Fibroblast of skin of left biceps (primary cell): ENCODE data around the gene UFC1.

ENCODE experiments used
- DNase-seq, 2 experiments: peaks; one replicate each; pipeline ENCODE4 v3.0.0-alpha.2; 2013; ENCODE audit warnings: low read depth in 2 of 2

UFC1 gene

DNA sequence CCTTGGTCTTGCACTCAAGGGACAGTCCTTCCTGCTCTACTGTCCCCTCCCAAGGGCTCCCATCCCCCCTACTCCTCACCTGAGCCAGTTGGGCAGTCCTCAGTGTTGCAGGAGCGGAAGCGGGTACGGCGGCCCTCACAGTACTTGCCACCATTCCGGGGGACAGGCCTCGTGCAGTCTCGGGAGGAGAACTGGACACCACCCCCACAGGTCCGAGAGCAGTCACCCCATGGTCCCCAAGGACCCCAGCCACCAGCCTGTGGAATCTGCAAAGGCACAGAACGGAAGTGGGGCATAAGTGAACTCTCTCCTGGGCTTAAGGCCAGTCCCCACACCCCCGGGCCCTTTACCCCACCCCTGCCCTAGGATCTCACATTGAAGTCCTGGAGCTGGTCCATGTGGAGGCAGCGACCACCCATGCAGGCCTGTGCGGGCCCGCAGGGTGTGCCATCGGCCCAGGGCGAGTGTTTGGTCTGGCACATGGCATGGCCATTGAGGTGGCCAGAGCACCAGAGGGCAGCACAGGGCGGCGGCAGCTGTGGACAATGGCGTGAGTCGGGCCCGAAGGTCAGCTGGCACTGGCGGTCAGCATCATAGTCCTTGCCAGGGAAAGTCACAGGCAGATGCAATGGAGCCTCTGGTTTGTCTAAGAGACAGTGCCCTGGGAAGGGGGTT is 39.9 kb downstream of the UFC1 start:
- no peak for DNase-seq

DNA sequence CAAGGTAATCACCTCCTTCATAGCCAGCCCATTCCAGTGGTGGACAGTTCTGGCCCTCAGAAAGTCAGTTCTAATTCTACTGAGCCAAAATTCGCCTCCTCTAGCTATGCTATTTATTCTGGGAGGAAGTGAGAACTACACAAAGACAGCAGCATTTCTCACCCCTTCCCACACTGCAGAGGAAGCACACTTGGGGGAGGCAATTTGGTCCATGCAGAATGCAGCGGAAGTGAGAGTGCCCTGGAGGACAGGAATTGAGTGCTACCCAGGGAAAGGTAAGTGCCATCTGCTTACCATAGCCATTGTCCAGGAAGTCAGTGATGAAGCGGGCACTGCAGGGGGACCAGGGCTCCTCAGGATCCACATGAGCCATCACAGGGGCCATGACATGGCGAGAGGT is 41.4 kb downstream of the UFC1 start:
- no peak for DNase-seq

DNA sequence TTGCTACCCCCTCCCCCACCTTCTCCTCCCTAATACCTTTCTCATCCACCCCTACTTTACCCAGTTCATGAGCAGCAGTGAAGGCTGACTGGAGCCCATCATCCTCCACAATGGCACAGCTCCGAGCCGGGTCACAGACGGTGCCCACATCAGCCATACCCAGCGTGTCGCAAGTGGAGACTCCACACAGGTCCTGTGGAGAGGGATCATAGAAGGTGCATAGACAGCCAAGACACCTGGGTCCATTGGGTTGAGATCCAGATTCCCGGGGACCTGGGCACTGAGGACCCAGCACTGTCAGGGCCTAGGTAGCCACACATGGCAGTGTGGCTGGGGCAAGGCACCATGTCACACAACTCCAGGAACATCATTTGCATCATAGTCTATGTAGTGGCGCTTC is 42.3 kb downstream of the UFC1 start:
- DNase-seq = no peak

DNA sequence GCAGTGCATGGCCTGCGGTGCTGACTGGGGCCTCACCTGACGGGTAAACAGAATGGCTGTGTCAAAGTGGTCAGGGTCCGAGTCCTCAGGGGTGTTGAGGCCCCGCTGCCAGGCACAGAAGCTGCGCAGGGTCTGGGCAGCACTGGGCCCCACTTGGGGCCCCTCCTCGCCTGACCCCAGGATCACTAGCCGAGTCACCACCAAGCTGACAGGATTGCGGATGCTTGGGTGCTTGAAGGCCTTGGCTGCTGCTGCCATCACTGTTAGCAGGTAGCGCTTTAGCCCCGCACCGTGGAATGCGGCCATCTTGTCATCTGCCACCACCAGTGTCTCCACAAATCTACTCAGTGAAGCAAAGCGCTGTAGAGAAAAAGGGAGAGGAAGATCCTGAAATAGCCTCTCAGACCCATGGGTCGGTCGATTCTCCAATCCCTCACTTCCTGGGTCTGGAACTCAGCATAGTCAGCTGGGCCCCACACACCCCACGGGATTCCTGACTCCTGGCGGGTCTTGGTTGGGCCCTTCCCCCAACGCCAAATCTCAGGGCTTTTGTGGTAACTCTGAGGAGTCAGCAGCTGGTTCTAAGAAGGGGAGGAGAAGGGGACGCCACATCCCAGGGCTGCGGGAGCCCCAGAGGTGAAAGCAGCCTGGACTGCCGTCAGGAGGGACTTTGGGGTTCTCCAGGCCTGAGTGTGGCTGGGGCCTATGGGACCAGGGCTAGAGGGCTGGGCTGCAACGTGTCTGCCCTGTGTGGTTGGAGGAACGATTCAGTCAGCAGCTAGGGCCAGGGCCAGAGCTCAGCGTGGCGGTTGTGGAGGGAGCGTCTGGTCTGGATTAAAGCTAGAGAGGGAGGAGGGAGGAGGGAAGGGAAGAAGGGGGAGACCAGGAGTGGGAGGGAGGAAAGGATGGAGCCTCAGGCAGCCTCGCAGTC is 43.0 kb downstream of the UFC1 start:
- DNase-seq = peak; percentile 82 to 83

DNA sequence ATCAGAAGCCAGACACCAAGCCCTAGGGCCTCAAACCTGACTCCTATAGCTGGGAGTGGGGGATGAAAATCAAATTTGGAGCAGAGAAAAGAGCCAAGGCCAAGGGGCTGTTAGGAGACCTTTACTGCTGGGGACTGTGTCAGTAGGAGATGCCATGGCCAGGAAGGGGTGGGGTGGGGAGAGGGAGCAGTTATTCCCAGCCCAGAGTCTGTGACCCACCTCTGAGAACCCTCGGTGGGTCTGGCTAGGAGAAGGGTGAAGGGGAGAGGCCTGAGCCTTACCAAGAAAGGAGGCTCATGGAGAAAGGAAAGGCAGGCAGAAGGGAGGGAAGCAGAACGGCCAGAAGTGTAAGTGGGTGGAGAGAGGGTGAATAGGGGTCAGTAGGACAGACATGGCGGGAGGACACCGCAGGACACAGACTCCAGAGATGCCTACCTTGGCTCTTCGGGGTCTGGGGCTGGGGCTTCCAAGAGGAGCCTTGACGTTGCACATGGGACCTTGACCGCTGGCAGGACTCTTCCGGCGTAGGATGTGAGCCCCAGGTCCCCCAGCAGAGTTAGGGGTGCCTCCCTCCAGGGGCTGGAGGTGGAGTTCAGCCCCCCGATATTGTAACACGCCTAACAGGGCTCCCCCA is 43.9 kb downstream of the UFC1 start:
- DNase-seq = no peak

DNA sequence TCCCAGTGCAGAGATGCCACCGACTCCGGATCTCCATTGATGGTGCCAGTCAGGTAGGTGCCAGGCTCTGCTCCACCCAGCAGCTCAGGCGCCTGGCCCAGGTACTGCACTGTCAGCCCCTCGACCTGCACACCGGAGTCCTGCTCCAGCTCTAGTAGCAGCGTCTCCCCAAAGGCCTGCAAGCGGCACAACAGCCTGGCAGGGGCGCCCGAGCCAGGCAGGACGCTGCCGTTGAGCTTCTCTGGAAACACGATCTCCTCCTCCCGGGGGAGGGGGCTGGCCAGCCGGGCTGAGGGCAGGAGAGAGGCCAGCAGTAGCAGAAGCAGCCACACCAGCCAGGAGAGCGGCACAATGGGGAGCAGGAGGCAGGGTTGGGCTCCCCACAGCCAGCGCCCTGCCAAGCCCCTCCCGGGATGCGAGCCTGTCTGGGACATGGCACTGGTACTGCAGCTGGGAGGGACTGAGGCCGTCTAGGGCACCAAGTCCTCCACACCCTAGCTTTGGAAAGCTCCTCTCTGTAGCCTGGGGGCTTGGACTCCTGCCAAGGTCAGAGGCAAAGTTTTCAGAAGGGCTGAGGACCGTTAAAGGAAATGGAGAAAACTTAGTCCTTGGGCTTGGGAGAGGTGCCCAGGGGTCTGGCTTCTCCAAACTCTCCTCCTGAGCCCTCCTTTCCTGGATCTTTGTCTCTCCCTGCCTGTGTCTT is 44.6 kb downstream of the UFC1 start:
- DNase-seq = no peak

DNA sequence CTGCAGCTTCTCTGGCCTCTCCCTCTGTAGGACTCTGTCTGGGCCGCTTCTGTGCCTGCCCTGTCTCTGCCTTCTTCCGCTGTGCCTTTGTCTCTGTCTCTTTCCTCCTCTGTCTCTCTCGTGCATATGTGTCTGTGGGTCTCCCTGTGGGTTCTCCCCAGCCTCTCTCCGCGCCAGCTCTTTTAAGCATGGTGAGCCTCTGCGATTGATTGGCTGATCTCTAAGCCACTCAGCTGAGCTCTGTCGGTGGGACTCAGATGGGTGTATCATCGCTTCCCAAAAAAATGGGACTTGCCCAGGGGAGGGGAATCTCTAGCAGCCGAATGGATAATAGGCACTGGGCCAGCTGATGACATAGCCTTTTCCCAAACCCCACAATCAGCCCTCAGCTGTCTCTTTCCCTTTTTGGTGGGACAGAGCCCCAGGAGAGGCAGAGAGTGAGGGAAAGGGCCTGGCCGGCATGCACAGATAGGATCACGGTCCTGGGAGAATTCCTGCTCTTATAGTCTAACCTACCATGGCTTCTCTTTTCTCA is 45.2 kb downstream of the UFC1 start, which contains the start of gene ADAMTS4:
Gene ADAMTS4 (minus strand): TSS at position 158 of the 535 bp plus-strand sequence. CDS start 427 bp downstream, outside the sequence.
- DNase-seq = peak; percentile 91 to 93

DNA sequence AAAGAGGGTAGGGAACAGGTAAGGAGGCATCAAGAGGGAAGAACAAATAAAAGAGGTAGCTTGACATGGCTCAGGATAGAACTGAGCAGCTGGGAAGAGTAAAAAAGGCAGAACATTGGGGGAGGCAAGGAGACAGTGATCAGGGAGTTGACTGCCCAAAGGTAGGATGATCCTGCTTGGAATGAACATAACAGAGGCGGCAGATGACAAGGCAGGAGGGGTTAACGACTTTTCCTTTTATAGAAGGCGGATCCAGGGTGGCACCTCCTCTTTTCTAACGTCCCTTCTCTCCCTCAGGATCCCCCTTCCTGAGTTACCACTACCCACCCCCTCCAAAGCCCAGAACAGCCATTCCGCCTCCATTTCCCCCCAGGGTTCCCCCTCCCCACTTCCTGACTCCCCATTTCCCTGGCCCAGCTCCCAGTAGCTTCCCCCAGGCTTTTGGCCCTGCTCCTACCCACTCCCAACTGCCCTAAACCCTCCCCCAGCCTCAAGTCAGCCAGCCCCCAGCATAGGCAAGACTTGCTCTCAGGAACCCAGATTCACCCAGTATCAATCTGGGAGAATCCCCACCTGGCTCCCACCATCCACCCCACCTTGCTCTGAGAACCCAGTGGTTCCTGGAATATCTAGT is 45.8 kb downstream of the UFC1 start:
- DNase-seq = no peak

DNA sequence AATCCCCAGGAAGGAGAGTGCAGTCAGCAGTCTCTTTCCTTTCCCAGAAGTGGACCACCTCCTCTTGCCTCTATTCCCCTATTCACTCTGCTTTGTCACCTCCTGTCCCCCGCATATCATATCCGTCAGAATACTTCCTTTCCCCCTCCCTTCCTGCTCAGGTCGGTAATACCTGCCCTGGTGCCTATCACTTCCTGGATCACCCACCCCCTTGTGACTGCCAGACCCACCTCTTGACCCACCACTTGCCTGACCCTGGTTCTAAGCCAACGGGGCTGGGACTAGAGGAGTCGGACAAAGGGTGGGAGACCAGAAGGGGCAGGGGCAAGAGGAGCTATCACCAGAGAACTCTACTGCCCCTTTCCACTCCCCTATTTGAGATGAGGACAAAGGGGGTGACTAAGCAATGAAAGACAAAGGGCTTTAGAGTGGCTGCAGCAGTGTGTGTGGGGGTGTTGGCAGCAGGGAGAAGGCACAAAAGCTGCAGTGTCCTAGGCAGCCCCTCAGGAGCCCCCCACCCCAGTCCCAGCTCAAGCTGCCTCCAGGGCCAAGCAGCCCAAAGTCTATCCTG is 46.7 kb downstream of the UFC1 start:
- no peak for DNase-seq

DNA sequence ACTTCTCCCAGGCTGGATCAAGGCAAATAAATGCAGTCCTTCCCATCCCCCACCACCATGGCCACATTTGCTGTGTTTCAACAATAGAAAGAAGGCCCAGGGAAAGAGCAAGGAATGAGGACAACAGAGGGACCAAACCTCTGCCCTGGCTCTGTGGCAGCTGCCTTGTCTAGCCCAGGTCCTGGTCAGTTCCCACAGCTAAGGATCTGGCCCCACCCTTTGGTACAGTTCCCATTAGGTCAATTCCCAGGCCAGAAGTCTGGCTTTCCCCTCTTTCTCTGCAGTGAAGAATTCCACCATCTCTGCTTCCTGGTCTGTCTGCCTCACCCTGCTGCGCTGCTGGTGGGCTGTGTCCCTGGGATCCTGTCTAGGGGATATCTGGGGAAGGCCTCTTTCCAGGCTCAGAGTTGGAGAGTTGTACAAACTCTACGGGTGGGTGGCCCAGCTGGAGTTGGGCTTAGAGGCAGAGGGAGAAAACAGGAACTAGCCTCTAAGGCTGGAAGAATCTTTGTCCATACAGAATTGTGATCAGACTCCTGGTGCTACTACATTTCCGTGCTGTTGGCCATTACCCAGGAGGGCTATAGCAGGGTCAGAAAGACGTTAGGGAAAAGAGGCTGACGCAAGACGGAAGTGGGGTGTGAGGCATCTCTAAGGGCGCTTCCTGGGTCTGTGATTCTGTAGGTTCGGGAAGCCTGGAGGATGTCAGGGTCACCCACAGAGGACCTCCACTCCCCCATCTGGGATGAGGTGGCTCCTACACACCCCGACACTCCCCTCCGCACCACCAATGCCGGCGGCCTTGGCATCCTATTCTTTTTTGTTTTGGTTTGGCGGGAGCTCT is 47.4 kb downstream of the UFC1 start:
- DNase-seq = no peak

DNA sequence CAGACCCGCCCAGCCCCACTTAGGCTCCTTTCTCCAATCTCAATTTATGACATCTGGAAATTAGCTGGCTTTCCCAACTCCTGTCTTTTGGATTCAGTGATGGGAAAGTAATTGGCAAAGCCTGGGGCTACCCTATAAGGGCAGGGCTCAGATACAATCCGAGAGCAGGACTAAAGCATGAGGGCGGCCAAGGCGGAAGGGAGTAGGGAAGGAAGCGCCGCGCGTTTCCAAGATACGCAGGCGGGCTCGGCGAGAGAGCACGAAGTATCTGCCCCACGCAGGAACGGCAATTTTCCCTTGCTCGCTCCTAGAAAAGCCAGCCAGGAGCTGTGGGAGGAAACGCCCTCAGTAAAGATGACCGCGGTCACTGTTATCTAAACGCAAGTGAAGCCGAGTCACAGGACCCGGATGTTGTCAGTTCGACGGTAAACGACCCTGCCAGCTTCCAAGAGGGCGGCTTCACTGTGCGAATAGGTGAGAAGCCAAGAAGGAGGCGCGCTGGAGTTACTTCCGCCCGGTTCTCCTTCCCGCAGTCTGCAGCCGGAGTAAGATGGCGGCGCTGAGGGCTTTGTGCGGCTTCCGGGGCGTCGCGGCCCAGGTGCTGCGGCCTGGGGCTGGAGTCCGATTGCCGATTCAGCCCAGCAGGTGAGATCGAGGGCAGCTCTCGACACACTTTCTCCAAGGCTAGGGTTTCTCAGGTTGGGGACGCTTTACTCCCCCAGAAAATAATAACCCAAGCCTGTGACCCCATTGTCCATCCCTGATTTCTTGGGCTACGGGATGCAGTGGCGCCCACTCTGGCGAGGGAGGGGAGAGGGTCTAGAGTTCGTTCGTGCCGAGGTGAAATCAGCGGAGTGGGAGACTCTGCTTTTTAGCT is 48.3 kb downstream of the UFC1 start, which contains the start of gene NDUFS2:
Gene NDUFS2 (plus strand): TSS at position 532 of the 877 bp plus-strand sequence. CDS start 19 bp downstream, at position 551.
- DNase-seq = peak; percentile 97

DNA sequence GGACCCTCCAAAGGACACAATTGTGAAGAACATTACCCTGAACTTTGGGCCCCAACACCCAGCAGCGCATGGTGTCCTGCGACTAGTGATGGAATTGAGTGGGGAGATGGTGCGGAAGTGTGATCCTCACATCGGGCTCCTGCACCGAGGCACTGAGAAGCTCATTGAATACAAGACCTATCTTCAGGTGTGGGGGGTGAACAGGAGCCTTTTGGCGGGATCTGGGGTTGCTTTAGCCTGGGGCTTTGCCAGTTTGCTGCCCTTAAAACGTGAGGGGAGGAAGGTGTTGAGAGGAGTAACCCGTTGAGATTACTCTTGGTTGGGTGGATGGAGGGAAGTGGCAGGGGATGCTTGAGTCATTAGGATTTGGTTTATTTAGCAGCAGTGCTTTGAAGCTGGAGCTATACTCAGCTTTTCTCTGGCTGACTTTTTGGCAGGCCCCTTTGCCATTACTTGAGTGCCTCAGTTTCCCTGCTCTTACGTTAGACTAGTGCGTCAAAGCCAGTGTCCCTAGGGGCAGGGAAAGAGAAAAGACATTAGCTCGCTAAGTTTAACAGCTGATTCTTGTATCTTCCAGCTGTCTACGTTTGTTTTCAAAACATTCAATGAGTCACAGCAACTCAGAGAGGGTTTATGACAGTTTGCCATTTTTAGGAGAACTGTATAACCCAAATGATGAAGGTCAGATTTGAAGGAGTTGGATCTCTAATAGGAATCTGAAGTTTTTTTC is 52.8 kb downstream of the UFC1 start:
- DNase-seq = no peak

DNA sequence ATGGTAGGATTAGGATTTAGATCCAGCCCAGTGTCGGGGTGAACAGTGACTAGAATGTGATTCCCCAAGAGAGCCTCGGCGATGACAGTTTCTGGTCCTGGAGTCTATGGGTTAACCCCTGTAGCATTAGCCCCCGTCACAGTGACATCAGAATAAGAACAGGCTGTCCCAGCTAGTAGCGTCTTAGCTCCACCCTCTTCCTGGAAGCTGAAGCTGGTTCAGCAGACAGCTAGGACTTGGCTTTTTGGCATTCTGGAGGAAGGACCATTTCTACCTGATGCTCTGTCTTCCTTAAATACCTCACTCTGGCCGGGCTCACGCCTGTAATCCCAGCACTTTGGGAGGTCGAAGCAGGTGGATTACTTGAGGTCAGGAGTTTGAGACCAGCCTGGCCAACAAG is 53.4 kb downstream of the UFC1 start:
- no peak for DNase-seq
